ENCODE measurements around the gene PTRH1.

DNA sequence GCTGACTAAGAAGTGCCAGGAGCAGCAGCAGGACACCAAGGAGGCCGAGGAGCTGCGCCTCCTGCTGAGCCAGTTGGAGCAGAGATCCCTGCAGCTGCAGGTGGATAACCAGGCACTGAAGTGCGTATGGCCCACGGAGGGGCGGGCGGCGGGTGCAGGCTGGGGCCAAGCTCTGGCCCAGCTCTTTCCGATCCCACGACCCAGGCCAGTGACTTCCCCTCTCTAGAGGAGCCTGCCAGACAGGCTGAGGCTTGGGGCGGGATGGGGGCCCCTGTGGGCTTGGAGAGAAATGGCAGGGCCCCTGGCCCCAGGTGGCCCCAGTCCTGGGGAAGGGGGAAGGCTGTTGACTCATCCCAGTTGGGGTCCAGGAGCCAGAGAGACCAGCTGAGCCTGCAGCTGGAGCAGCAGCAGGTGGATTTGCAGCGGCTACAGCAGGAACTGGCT is 3.6 kb downstream of the PTRH1 start:
- TF ChIP-seq, protein P1, sequence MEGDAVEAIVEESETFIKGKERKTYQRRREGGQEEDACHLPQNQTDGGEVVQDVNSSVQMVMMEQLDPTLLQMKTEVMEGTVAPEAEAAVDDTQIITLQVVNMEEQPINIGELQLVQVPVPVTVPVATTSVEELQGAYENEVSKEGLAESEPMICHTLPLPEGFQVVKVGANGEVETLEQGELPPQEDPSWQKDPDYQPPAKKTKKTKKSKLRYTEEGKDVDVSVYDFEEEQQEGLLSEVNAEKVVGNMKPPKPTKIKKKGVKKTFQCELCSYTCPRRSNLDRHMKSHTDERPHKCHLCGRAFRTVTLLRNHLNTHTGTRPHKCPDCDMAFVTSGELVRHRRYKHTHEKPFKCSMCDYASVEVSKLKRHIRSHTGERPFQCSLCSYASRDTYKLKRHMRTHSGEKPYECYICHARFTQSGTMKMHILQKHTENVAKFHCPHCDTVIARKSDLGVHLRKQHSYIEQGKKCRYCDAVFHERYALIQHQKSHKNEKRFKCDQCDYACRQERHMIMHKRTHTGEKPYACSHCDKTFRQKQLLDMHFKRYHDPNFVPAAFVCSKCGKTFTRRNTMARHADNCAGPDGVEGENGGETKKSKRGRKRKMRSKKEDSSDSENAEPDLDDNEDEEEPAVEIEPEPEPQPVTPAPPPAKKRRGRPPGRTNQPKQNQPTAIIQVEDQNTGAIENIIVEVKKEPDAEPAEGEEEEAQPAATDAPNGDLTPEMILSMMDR (IDR thresholded peaks at IDR 0.05; ENCODE audit: borderline replicate concordance, extremely low read depth, low read length, poor library complexity, severe bottlenecking) = no peak
- TF ChIP-seq EZH2 (IDR thresholded peaks at IDR 0.05; ENCODE audit: borderline replicate concordance, low read depth, low read length, severe bottlenecking) = no peak
